Measurements from ENCODE around the gene CCNG2.

- TF ChIP-seq CTCF (IDR thresholded peaks at IDR 0.05) = no peak
- no peak for TF ChIP-seq POLR2AphosphoS5 (IDR thresholded peaks at IDR 0.05)
Measured at GRCh38 chr4:77177199-77177598, 20.2 kb downstream of the CCNG2 start.
